HG03064 (cell line): ENCODE results near the gene ADGRB2.

Experiments
- ATAC-seq: cut with Tn5 transposase; IDR thresholded peaks from one replicate; pipeline ENCODE4 v1.9.1; 2021; ENCODE audit warnings: low read depth; ENCODE audit not compliant: unreplicated experiment

The ADGRB2 gene

DNA sequence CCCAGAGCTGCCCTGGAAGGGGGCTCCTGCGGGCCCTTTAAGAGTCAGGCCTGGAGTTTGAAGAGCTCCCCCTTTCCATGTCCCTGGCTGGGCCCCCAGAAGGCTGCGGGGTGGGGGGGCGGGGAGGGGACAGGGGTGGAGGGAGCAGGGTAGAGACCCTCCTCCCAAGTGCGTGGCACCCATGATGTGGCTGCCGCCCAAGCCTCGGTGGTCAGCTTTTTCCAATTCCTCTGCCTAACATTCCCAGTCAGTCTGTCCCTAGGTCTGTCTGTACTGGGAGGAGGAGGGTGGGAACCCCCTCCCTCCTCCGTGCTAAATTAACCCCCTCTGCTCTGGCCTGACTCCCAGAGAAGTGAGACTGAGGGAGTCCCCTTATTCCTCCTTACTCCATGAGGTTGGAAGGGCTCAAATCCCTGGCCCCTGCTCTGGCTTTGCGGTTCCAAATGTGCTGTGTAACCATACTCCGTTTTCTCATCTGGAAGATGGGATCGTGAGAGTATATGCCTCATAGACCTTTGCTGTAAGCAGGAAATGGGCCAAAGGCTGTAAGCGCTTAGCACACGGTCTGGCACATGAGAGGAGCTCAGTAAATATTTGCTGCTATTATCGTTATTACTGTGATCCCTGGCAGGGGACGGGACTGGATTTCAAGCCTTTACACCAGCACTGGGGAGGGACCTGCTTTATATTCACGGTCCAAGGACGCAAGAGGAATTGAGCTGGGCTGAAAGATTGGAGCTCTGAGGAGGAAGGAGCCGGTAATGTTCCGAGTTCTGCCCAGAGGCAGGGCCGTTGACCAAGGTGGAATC, 59.7 kb downstream of the ADGRB2 start:
- ATAC-seq: no peak

DNA sequence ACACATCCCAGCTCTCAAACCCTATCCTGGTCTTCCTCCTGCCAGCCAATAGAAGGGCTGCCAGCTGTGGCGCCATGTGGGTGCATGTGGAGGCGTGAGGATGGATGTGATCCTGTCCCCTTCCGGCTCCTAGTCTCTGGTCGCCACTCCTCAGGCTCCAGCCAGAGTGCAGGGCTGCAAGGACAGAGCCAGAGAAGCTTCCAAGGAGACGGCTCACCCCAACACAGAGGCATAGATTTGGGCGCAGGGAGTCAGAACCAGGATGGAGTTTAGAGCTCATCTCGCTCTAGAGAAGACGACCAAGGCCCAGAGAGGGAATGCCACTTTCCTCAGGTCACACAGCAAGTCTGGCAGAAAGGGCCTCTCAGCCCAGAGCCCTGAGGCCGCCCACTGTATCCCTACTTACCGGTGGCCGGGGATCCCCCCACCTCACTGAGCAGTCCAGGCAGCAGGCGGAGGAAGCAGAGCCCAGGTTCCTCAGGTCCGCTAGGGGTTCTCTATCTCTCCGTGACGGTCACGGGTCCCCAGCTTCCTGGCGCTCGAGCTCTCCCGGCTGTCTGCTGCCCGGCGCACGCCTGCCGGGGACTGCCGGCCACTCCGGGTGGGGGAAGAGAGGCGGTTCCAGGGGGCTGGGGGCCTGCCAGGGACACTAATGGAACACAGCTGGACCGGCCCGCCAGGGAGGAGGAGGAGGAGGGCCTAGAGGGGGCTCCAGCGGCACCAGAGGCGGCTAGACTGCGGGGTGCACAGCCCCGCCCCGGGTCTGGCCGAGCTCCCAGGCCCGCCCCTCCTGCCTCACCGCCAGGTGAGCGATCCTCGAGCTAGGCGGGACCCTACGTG, 60.5 kb downstream of the ADGRB2 start, which contains the start of gene COL16A1:
TSS of gene COL16A1 (minus strand) at position 587 of the 840 bp plus-strand sequence. CDS start 1,824 bp downstream, outside the sequence.
- no peak for ATAC-seq

GRCh38 chr1:31702836-31703404, 61.2 kb downstream of the ADGRB2 start:
- ATAC-seq: no peak

- no peak for ATAC-seq
Observed at GRCh38 chr1:31701091-31701736, 62.9 kb downstream of the ADGRB2 start.

DNA sequence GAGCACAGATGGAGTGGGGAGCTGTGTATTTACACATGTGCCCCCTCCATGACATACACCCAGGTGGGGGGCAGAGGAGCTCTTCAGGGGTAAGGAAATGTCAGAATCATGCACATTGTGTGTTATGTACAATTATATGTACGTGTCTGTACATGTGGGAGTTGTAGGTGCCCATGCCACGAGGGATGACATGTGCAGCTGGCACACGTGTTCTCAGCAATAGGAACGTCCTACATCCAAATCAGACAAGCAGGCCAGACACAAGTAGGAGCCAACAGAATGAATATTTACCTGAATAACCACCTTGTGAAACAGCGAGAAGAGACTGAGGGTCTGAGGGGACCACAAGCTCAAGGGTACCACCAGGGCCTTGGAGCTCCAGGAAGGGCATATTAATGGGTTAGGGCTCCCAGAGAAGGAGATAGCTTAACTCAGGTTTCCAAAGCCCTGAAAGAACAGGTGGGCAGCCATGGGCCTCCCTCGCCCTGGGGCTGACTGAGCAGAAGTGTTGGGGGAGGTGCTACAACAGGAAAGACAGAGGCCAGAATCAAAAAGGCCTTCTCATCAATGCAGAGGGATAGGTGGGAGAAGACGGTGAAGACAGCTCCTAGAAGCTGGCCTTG, 63.6 kb downstream of the ADGRB2 start:
- no peak for ATAC-seq

DNA sequence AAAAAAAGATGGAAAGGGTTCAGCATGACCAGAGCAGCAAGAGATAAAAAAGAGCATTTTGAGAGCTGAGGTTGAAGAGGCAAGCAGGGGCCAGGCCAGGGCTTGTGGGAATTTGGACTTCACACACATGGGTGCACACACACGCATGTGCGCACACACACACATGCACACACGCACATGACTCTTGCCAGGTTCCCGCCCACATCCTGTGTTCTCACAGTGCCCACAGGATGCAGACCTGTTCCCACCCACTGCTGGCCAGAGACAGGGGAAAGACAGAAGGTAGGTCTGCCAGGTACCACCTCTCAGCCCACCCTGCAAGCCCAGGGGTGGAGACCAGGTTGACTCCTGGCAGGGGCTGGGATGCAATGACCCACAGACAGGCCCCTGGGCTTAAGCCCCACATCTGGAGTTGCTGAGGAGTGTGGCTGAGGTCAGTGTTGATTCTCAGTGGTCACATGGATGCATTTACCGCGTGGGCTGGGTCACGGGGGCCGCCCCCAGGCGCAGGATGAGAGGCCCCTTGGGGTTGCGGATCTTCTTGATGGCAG, 64.7 kb downstream of the ADGRB2 start:
- ATAC-seq: no peak

DNA sequence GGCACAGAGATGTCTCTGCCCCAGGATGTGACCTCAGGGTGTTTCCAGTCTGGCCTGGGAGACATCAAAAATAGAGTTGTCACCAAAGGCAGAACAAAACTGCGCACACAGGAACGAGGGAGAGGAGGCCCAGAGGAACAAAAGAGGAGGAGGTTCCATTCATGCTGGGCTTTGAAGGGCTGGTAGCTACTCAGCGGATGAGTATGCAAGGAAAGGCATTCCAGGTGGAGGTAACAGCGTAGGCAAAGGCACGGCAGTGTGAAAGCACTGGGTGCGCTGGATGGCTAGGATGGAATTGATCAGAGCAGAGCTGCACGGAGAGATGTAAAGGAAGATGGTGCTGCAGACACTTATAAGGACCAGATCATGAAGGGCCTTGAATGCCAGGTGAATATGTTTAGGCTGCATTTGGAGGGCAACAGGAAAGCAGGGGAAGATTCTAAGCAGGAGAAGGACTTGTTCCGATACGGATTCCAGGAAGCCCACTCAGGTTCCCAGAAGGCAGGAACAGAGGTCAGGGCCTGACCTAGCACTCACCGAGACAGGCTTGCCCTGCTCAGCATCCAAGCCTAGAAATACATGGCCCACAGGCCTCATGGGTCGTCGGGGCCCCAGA, 66.7 kb downstream of the ADGRB2 start:
- no peak for ATAC-seq

DNA sequence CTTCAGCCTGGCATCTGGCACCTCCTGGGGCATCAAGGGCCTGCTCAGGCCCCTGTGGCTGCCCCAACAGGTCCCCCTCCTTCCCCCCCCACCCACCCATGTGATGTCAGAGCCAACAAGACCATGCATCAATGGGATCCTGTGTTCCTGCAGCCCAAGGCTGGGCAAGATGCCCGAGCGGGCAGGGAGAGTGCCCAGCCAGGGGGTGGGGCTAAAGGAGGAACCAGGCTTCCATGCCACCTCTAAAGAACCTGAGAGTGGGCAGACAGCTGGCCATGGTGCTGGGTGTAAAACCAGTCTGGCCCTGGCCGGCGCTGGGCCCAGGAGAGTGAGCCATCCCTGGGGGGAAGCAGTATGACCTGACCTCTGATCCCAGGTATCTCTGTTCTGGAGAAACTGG, 67.9 kb downstream of the ADGRB2 start:
- ATAC-seq: no peak

- no peak for ATAC-seq
Observed at GRCh38 chr1:31695327-31695726, 68.8 kb downstream of the ADGRB2 start.

DNA sequence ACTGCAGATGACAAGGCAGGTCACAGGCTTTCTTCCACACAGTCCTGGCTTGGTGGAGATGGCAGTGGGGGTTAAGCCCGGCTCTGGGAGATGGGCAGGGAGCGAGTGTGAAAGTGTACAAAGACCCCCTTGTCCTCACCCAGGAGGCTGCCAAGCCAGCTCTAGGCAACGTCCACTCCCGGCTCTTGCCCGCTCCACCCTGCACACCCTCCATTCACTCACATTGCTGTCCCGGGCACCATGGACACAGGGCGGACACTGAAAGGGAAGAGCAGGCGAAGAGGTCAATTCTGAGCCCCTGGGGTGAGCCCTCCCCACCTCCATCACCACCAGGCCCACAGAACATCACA, 69.2 kb downstream of the ADGRB2 start:
- no peak for ATAC-seq

GRCh38 chr1:31694069-31694963, 69.8 kb downstream of the ADGRB2 start:
- no peak for ATAC-seq

DNA sequence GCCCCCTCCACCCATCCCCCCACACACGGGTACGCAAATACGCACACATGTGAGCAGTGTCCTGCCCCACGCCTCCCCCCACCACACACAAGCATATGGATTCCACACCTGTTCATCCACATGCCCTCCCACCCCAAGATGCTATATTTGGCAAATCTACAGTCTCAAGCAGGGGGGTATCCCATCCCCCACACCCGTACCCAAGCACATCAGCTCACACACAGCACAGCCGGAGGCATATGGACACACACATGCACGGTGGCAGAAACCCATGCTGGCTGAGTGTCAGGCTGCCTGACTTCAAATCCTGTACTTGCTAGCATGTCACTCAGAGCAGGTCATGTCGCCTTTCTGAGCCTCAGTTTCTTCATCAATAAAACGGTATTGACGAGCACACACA, 70.9 kb downstream of the ADGRB2 start:
- no peak for ATAC-seq

- ATAC-seq: no peak
Observed at GRCh38 chr1:31691951-31692350, 72.2 kb downstream of the ADGRB2 start.

GRCh38 chr1:31691446-31691845, 72.7 kb downstream of the ADGRB2 start:
- ATAC-seq: no peak

GRCh38 chr1:31690921-31691320, 73.2 kb downstream of the ADGRB2 start:
- no peak for ATAC-seq

GRCh38 chr1:31689854-31690253, 74.3 kb downstream of the ADGRB2 start:
- ATAC-seq: no peak

GRCh38 chr1:31689379-31689778, 74.8 kb downstream of the ADGRB2 start:
- ATAC-seq: no peak

DNA sequence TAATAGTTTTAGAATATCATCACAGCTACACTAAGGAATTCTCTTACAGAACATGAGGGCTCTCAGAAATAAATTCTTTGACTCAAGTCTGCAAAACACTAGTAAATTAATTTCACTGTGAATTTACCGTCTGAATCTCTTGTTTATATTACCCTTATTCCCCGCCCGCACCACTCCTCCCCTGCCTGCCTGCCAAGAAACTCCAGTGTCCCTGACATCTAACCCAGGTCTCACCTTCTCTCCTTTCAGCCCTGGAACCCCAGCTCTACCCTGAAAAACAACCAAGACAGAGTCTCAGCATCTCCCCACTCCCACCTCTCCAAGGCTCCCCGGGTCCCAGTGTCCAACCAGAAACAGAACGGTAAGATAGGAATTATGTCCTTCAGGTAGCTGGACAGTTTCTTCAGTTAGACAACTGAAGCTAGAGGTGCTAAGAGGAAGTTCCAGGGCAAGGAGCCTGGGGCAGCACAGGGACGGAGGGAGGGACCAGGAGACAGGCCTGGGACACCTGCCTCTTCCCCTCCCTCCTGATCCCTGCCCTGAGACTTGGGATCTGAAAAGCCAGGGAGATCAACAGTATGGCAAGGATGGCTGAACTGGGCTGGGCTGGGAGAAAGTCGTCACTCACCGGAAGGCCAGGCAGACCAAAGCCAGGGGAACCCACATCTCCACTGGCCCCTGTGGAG, 75.8 kb downstream of the ADGRB2 start:
- no peak for ATAC-seq
